Muscle of arm (tissue), 12 donors: ENCODE measurements around the gene S1PR2. TPM values are rescaled to one million over a fixed set of nuclear protein-coding genes. Genes with fewer than 3 reads are reported as not detected.
"Not testable (repeated sequence)": the region's sequence is repeated elsewhere in the genome, so short reads cannot be mapped to it uniquely, and the experiment has no call there.

Experiments
- DNase-seq: peaks from one replicate; pipeline ENCODE4 v3.0.0-alpha.2; 2013
- polyA plus RNA-seq, 12 donors: library from polyadenylated mRNA; unstranded; fragments of 120-200 nt; gene quantifications; one replicate each; pipeline ENCODE4 v1.2.1, GENCODE V29; 2013; ENCODE audit not compliant: insufficient read length in 12 of 12

S1PR2 gene
- polyA plus RNA-seq, 12 donors = 9.1 to 18.1 (median 11.8) TPM; not detected in 1

GRCh38 chr19:10227026-10227971 is 3.8 kb downstream of the S1PR2 start:
- DNase-seq = peak; percentile 80

GRCh38 chr19:10226376-10227025 is 4.6 kb downstream of the S1PR2 start:
- DNase-seq = peak; percentile 94

GRCh38 chr19:10226021-10226375 is 5.1 kb downstream of the S1PR2 start:
- no peak for DNase-seq

GRCh38 chr19:10224337-10224736 is 6.8 kb downstream of the S1PR2 start:
- DNase-seq = no peak

- no peak for DNase-seq
These were observed 7.5 kb downstream of the S1PR2 start for GRCh38 chr19:10223488-10224213.

GRCh38 chr19:10222201-10222890 is 8.8 kb downstream of the S1PR2 start:
- no peak for DNase-seq

GRCh38 chr19:10220695-10221094 is 10.4 kb downstream of the S1PR2 start:
- no peak for DNase-seq

- no peak for DNase-seq
These were observed 11.5 kb downstream of the S1PR2 start for GRCh38 chr19:10219678-10220077.

GRCh38 chr19:10217085-10217484 is 14.0 kb downstream of the S1PR2 start:
- no peak for DNase-seq

GRCh38 chr19:10214784-10215183 is 16.3 kb downstream of the S1PR2 start:
- no peak for DNase-seq

GRCh38 chr19:10211691-10212090 is 19.4 kb downstream of the S1PR2 start:
- no peak for DNase-seq

GRCh38 chr19:10211061-10211460 is 20.1 kb downstream of the S1PR2 start:
- DNase-seq = no peak

- DNase-seq = no peak
These were observed 21.8 kb downstream of the S1PR2 start for GRCh38 chr19:10209315-10209714.

GRCh38 chr19:10207026-10207425 is 24.1 kb downstream of the S1PR2 start:
- DNase-seq = no peak

GRCh38 chr19:10206226-10206885 is 24.8 kb downstream of the S1PR2 start:
- DNase-seq = no peak

GRCh38 chr19:10205636-10206035 is 25.5 kb downstream of the S1PR2 start:
- DNase-seq = no peak

- DNase-seq = no peak
These were observed 27.4 kb downstream of the S1PR2 start for GRCh38 chr19:10203686-10204085.

- DNase-seq = no peak
These were observed 30.0 kb downstream of the S1PR2 start for GRCh38 chr19:10201176-10201575.

GRCh38 chr19:10200101-10200500 is 31.0 kb downstream of the S1PR2 start:
- not testable (repeated sequence) for DNase-seq

- DNase-seq = not testable (repeated sequence)
These were observed 32.1 kb downstream of the S1PR2 start for GRCh38 chr19:10198889-10199644.

- no peak for DNase-seq
These were observed 36.0 kb downstream of the S1PR2 start for GRCh38 chr19:10195199-10195519.
